ENCODE results near the gene LPAR2.

DNA sequence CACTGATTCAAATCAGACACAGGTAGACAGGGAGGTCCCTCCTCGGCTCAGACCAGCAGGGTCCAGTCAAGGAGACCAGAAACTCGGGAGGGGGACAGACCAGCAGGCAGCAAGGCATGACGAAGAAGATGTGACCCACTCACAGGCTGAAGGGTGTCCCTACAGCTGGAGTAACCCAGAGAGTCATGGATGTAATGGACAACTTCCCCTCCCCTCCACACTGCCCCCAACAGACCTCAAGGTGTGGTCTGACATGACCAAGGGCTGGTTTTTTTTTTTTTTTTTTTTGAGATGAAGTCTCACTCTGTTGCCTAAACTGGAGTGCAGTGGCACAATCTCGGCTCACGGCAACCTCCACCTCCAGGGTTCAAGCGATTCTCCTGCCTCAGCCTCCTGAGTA, 43.7 kb downstream of the LPAR2 start:
- TF ChIP-seq POLR2A (IDR thresholded peaks at IDR 0.05) = no peak
- TF ChIP-seq, protein P1, sequence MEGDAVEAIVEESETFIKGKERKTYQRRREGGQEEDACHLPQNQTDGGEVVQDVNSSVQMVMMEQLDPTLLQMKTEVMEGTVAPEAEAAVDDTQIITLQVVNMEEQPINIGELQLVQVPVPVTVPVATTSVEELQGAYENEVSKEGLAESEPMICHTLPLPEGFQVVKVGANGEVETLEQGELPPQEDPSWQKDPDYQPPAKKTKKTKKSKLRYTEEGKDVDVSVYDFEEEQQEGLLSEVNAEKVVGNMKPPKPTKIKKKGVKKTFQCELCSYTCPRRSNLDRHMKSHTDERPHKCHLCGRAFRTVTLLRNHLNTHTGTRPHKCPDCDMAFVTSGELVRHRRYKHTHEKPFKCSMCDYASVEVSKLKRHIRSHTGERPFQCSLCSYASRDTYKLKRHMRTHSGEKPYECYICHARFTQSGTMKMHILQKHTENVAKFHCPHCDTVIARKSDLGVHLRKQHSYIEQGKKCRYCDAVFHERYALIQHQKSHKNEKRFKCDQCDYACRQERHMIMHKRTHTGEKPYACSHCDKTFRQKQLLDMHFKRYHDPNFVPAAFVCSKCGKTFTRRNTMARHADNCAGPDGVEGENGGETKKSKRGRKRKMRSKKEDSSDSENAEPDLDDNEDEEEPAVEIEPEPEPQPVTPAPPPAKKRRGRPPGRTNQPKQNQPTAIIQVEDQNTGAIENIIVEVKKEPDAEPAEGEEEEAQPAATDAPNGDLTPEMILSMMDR (IDR thresholded peaks at IDR 0.05) = no peak
